Stimulated activated CD8-positive, alpha-beta memory T cell treated with anti-CD3 and anti-CD28 coated beads, Interleukin-7, amount 100 ng/mL, for 4 hours (primary cell): ENCODE results near the gene RSAD2.
"Not testable (repeated sequence)": the region's sequence is repeated elsewhere in the genome, so short reads cannot be mapped to it uniquely, and the experiment has no call there.

Experiments used
- DNase-seq, 2 donors: peaks; one replicate each; pipeline ENCODE4 v3.0.0-alpha.2; 2020; ENCODE audit warnings: low read depth in 2 of 2

The RSAD2 gene

DNA sequence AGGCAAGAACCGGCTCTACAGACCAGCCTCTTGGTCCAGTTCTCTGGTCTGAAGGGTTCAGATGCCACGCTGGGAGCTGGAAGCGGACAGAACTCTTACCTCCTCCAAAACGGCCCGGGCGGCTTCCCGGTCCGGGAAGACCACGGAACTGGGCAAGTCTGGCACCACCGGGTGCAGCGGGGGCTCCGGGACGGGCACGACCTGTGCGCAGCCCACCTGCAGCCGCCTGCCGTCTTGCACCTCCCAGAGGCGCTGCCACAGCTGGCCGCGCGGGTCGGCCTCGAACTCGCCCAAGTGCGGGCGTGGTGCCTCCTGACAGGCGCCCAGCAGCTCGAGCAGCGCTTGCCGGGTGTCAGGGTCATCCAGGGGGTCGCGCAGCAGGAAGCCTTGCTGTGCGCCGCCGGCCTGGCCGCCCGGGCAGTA, 12.6 kb upstream of the RSAD2 start:
- peak in 1 of 2 donors; percentile 20 for DNase-seq

DNA sequence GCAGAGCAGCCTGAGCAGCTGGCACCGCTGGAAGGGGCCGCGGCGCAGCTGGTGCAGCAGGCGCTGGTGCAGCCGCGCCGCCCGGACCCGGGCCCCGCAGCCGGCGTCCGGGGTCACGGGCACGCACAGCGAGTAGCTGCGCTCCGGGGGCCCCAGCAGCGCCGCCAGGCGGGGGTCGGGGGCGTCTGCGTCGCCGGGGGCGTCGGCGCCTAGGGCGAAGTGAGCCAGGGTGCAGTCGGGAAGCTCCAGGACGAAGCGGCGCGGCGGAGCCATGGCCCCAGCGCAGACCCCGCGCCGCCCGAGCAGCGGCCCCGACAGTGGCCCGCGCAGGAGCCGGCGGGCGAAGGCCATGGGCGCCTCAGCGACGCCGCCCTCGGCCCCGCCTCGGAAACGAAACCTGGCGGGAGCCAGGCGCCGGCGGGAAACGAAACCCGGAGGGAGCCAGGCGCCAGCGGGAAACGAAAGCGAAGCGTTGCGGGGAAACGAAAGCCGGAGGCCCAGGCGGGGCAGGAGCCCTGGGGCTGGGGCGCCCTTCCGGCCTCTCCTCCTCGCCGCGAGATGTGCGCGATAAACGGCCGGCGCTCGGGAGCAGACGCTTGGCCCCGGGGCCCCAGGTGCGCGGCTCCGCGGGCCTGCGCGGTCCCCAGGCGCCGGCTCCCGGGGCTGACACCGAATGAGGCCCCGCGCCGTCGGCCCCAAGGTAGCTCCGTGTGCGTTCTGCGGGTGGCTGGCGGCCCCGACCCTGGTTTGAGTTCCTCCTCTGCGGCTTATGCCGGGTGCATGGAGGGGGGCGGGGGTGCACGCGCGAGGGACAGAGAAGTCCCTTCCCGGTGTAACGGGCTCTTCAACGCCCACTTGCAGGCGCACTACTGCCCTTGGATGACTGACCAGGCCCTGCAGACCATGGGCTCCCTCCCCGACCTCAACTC, 12.0 kb upstream of the RSAD2 start, which contains the start of gene CMPK2:
Gene CMPK2, minus strand, starts transcription at position 562 of the 929 bp plus-strand sequence. Its CDS starts 211 bp downstream, at position 351.
- DNase-seq = peak; percentile 71 to 74

DNA sequence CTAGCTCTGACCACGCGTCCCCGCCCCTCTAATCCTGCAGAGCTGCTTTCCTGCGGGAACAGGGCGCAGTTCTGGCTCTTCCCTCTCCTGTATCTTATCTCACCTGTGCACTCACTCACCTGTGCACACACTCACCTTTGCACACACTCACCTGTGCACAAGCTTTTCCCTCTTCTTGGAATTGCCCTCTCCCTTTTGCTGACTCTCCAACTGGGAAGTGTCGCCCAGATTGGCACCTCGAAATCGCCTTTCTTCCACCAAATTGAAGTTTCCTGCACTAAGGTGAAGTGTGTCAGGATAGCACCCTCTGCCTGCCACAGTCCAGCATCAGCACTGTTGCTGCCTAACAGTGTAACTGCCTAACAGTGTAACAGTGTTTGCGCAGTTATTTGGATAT, 11.3 kb upstream of the RSAD2 start:
- no peak for DNase-seq

DNA sequence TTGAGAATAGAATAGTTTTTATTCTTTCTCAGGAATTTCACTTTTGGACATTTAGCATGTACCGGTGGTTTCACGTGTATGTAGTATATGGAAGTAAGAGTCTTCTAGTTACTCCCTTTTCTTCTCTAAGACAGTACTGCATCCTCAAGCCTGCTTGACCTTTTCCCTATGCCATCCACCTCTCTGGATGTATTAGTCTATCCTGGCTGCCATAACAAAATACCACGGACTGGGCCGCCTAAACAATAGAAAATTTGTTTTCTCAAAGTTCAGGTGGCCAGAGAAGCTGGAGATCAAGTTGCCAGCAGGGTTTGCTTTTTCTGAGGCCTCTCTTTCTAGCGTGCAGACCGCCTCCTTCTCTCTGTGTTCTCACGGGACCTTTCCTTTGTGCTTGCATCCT, 10.6 kb upstream of the RSAD2 start:
- DNase-seq = no peak

DNA sequence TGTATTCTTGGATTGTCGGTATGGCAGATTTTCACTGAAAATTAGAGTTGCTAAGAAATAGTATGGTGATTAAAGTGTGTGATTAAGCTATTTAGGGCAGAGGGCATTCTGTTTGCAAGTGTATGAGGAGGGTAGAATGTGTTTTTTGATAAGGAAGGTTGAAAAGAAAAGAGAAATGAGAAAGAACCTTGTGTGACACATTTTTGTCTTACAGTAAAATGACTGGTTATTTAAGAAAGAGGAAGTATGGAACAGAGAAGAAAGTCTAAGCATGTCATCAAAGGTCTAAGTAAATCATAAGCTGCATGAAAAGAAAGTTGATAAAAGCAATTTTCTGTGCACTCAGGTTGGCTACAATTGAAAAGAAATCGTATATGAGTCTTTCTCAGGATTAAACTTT, 5.2 kb upstream of the RSAD2 start:
- DNase-seq = no peak

DNA sequence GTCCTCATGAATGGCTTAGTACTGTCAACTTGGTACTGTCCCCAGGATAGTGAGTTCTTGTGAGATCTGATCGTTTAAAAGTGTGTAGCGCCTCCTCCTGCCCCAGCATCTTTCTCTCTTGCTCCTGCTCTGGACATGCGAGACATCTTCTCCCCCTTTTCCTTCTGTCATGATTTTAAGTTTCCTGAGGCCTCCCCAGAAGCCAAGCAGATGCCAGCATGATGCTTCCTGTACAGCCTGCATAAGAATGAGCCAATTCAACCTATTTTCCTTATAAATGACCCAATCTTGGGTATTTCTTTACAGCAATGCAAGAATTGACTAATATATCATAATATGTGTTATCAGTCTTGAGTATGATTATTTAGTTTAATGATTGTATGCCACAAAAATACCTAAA, 3.5 kb upstream of the RSAD2 start:
- DNase-seq = no peak

DNA sequence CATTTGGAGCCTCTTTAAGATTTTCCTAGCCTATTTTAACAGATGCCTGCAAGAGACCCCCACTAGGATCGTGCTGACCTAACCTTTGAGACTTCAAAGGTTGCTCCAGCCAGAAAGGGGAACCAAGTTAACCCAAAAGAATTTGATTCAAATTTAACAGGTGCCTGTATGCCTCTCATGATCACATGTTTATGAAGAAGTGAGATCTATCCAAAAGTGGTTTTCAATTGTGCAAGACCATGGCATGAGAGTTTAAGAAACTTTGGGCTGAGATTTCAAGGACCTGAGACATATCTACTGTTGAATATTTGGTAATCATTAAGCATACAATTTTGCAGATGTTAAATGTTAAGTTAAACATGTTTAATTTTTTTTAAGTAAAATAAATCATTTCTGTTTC, 1.3 kb upstream of the RSAD2 start:
- no peak for DNase-seq

DNA sequence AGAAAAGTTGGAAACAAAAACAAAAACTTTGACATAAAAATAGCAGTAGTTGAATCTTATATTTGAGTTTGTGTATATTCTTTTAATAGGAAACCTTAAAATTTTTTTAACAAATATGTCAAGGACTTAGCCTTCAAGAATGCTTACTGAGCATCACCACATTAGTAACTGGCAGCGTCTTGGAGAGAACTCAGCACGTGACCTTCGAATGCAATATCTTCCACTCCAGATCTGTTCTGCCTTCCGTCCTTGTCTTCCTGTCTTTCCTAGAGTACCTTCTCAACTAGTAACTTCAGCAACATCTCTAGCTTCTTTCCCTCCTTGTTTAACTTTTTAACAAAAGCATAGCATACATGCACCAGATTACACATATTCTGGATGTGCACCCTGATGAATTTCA, 972 bp downstream of the RSAD2 start:
- no peak for DNase-seq

DNA sequence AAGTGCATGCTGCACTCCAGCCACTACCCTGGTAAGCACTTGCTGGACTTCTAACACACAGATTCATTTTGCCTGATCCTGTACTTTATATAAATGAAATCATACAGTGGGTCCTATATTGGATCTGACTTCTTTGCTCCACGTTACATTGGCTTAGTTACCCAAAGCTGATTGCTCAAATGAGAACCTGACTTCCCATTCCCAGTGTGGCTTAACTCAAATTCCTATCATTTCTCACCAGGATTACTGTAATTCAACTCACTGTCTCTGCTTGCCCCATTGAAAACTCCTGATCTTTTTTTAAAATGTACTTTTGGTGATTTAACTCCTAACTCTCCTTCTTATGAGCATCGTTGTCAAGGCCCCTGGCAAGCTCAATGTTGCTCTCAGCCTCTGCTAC, 1.4 kb downstream of the RSAD2 start:
- no peak for DNase-seq

DNA sequence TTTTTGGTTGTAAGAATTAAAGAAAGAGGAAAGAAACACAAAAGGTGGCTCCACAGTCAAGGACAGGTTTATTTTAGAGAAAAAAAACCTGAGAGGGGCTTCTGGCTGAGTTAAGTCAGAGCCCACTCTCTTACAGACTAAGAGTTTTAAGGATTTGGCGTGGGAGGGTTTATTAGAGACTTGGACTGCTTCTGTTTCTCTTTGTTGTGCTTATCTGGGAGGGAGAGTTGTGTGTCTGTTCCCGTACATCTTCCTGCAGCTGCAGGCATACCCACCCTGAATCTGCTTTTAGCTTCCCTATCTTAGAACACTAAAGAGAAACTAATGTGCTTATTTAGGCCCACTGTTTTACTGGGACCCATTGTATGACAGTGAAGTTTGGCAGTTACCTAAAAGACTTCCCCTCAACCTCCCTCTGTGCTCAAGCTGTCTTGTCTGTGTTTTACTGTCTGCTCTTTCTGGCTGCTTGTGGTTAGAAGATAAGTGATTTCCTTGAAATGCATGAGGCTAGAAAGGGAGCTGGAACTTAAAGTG, 2.7 kb downstream of the RSAD2 start:
- no peak for DNase-seq

DNA sequence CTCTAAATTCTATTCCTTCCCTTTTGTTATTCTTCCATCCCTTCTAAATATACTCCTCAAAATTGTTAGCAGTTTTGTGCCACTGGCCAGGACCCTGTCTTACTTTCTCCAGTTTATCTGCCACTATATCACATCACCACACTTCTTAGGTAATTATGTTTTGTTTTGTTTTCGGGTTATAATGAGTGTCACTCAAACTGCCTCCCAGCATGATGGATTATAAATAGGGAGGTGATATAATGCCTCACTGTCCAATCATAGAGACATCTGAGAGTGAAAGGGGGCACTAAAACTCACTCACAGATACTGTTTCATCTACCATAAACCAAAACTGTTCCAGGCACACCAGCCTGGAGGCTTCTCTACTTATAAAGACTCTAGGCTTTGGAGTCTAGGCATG, 3.5 kb downstream of the RSAD2 start:
- no peak for DNase-seq

DNA sequence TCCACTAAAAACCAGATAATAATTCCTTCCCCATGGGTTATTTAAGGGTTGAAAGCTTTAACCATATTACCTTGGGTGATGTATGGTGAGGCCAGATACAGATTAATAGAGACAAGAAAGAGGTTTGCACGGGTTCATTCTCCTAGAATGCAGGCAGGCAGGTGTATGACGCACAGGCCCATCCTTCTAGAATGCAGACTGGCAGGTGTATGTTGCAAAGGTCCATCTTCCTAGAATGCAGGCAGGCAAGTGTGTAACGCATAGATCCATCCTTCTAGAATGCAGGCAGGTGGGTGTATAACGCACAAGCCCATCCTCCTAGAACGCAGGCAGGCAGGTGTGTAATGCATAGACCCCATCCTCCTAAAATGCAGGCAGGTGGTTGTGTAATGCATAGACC, 3.9 kb downstream of the RSAD2 start:
- DNase-seq = no peak

DNA sequence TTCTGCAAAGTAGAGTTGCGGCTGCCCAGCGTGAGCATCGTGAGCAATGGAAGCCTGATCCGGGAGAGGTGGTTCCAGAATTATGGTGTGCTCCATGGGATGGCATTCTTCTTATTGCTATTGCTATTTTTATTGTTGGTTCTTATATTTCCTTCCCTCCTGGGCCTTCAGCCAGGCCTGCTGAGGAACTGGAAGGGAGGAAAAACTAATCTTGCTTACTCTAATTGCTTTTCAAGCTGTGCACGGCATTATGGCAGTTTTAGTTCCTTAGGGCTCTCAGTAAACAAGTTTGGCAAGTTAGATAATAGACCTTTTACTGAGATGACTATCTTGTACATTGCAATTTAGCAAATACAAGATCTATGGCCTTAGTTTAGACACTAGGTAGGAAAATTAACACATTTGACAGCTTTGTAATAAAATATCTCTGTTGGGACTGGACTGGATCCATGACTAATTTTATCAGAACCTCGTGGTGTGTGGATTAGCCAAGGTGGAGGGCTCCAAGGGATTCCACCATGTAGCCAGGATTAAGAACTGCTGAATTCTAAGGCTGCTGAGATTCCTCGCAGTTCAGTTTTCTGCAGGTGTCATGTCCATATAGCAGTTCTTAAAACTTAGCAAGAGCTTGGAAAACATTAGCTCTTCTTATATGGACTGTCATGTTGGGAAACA, 6.0 kb downstream of the RSAD2 start:
- no peak for DNase-seq

DNA sequence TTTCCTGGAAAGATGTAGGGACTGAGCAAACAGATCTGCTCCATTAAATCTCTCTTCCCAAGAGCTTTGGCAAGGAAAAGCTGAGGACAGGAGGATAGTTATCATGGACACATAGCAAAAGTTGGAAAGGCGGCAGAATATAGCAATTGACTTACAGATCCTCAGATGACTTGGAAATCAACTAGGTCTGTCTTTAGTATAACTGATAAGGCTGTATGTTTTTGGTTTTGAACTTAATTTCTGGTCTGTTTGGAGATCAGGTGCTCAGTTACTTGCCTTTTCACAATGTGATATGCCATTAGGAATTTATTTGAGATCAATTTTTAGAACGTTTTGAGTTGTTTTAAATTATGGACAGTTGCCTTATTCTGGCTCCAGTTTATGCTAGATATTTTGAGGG, 8.0 kb downstream of the RSAD2 start:
- no peak for DNase-seq

DNA sequence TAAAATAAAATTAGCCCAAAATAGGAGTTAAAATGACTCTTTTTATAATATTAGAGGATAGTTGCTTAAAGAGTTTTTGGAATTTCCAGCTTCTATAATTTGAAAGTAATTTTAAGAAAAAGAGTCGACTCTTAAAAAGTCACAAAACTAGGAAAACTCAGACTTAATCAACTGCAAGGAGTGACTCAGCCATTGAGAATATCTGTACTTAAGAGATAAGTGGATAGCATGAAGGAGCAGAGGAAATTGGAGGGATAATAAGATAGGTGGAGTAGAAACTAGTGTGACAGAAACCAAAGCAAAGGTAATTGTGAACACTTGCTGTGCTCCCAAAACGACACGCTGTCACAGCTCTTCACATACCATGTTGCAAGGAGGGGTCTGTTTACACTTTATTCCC, 8.4 kb downstream of the RSAD2 start:
- DNase-seq = no peak

DNA sequence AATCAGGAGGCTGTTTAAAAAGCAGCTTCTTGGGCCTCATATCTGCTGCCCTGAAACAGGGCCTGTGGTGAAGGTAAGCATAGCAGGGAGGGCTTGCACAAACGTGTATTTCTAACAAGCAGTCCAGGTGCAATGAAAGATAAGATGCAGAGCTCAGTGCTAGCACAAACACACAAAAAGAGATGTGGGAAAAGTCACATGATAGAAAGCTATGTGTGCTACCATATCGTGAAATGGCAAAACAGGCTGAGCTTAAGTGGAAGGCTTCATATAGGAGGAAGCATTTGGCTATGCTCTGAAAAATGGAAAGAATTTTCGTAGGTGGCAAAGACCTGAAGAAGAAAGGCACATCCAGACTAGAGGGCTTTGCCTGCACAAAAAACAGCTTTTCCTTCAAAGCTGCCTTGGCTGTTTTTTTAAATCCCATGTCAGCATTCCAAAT, 10.2 kb downstream of the RSAD2 start:
- no peak for DNase-seq

DNA sequence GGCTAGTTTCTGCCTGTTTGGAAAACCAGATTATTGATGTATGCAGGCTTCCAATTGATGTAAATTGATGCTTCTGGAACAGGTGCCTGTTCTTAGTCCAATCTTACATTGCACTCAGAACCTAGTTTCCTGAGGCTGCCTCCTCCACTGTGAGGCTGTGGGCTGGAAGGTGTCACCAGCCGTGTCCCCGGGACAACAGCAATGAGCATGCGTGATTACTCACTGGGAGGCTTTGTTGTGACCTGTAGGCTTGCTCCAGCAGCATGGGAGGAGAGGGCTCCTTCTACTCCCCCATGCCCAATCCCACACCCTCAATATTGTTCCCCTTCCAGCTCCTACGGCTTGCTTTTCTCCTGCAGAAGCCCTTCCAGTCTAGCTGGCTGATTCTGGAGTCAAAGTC, 11.1 kb downstream of the RSAD2 start:
- no peak for DNase-seq

DNA sequence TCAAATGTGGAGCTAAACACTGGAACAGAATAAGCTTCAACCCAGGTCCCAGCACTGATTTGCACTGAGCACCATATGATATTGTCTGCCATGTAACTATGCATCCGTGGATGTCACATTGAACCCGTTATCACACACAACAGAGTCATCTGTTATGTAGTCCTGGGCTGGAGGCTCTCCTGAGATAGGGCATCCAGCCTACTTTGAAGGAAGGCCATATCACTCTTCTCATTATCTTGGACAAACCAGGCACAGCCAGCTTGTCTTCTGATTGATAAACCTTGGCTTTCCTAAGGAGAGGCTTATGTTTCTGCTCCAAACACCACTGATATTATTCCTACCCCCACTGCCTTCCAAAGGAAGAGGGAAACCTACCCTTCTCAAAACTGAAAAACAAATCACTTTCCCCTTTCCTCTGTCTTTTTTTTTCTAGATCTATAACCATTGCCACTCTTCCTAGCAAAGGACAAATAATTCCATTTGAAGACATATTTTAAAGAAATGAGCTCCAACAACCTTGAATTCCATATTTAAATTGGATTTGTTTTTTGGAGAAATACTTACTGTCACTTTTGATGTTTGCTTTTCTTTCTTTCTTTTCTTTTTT, 16.4 kb downstream of the RSAD2 start:
- DNase-seq = no peak

DNA sequence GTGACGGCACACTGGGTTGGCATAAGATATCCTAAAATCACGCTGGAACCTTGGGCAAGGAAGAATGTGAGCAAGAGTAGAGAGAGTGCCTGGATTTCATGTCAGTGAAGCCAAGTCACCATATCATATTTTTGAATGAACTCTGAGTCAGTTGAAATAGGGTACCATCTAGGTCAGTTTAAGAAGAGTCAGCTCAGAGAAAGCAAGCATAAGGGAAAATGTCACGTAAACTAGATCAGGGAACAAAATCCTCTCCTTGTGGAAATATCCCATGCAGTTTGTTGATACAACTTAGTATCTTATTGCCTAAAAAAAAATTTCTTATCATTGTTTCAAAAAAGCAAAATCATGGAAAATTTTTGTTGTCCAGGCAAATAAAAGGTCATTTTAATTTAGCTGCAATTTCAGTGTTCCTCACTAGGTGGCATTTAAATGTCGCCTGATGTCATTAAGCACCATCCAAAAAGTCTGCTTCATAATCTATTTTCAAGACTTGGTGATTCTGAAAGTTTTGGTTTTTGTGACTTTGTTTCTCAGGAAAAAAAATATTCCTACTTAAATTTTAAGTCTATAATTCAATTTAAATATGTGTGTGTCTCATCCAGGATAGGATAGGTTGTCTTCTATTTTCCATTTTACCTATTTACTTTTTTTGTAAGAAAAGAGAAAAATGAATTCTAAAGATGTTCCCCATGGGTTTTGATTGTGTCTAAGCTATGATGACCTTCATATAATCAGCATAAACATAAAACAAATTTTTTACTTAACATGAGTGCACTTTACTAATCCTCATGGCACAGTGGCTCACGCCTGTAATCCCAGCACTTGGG, 19.6 kb downstream of the RSAD2 start:
- no peak for DNase-seq

DNA sequence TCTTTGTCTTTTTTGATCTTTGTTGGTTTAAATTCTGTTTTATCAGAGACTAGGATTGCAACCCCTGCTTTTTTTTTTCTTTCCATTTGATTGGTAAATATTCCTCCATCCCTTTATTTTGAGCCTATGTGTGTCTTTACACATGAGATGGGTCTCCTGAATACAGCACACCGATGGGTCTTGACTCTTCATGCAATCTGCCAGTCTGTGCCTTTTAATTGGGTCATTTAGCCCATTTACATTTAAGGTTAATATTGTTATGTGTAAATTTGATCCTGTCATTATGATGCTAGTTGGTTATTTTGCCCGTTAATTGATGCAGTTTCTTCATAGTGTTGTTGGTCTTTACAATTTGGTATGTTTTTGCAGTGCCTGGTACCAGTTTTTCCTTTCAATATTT, 25.0 kb downstream of the RSAD2 start:
- not testable (repeated sequence) for DNase-seq

DNA sequence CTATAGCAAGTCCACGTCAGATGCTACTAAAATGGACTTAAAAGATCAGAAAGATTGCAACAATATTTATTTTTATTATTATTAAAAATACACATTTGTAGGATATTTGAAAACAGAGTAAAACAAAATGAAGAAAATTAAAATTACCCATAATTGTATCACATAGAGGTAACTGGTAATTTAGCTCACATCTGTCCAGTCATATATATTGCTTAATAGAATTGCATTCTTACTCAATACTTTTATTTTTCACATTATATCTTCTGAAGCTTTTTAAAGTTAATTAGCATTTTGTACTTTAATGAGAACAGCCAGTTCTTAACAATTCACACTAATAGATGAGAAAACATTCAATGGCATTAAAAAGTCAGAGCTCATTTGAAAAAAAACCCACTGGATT, 28.1 kb downstream of the RSAD2 start:
- DNase-seq = no peak
